VCaP (cell line): ENCODE data around the gene EIF1AD.
"Not testable (repeated sequence)": the region's sequence is repeated elsewhere in the genome, so short reads cannot be mapped to it uniquely, and the experiment has no call there.

Source experiments
- H3K27ac ChIP-seq: fragments of 450-650 bp; 2 replicates; pipeline ENCODE4 v1.5.1; 2017
- CTCF ChIP-seq: fragments of 450-650 bp; conservative IDR thresholded peaks from 2 replicates; pipeline ENCODE4 v1.5.1; 2017; ENCODE audit warnings: mild to moderate bottlenecking, moderate library complexity

The EIF1AD gene

GRCh38 chr11:65952052-65952521 is 49.9 kb downstream of the EIF1AD start:
- H3K27ac ChIP-seq, result no peak overlapping the region
- no peak for TF ChIP-seq CTCF

- not testable (repeated sequence) for H3K27ac ChIP-seq
These were observed 50.3 kb downstream of the EIF1AD start for GRCh38 chr11:65951641-65952040.

GRCh38 chr11:65950711-65951110 is 51.2 kb downstream of the EIF1AD start:
- not testable (repeated sequence) for H3K27ac ChIP-seq

- no peak for TF ChIP-seq CTCF
These were observed 54.3 kb downstream of the EIF1AD start for GRCh38 chr11:65947603-65948125.

GRCh38 chr11:65947133-65947532 is 54.8 kb downstream of the EIF1AD start:
- H3K27ac ChIP-seq, result no peak overlapping the region
- TF ChIP-seq CTCF, result no peak

More at GRCh38 chr11:65947603-65948125, 54.3 kb downstream of the EIF1AD start:
- no peak overlapping the region for H3K27ac ChIP-seq

GRCh38 chr11:65946655-65947054 is 55.3 kb downstream of the EIF1AD start:
- H3K27ac ChIP-seq, result no peak overlapping the region
- no peak for TF ChIP-seq CTCF
